Caco-2 (cell line): ENCODE data around the gene EIF3D. TPM values are rescaled to one million over a fixed set of nuclear protein-coding genes. Genes with fewer than 3 reads are reported as not detected.

Source experiments
- BruUV-seq: library from RNA; stranded (reverse); fragments of 400-500 nt; replicated peaks from 2 replicates; lab custom pipeline; 2021; lab: Mats Ljungman, UMichigan
- CTCF ChIA-PET: fragments of 300-600 bp; sonication (Branson Sonifier 250); formaldehyde crosslinking; loops from one replicate; lab custom pipeline; 2022; ENCODE audit warnings: antibody characterized with exemption; lab: Charles Lee
- POLR2A ChIA-PET: fragments of 300-600 bp; sonication (Branson Sonifier 250); formaldehyde crosslinking; loops from one replicate; lab custom pipeline; 2022; ENCODE audit warnings: antibody characterized with exemption; lab: Charles Lee
- DNase-seq, 2 experiments: peaks; one replicate each; pipeline versions ENCODE4 v3.0.0 to v3.0.0-alpha.2; 2020 to 2022
- H3K27me3 ChIP-seq: replicated peaks from 2 replicates; pipeline ENCODE4 v1.6.0; 2011; ENCODE audit warnings: low read length; ENCODE audit not compliant: control insufficient read depth, insufficient read depth
- H3K36me3 ChIP-seq: 2 replicates; pipeline ENCODE4 v1.5.1; 2011; ENCODE audit warnings: low read length; ENCODE audit not compliant: control insufficient read depth, insufficient read depth
- H3K4me1 ChIP-seq: fragments of 250-450 bp; sonication (Bioruptor Pico); 2 replicates; pipeline ENCODE4 v1.5.1; 2020; ENCODE audit warnings: mild to moderate bottlenecking
- H3K4me3 ChIP-seq: 2 replicates; pipeline ENCODE4 v1.5.1; 2011; ENCODE audit warnings: low read depth, mild to moderate bottlenecking, control low read depth, low read length
- H3K9me3 ChIP-seq: fragments of 250-450 bp; sonication (Bioruptor Pico); 2 replicates; pipeline ENCODE4 v1.5.1; 2020; ENCODE audit warnings: mild to moderate bottlenecking, moderate library complexity
- H3K27ac Mint-ChIP-seq: one replicate; pipeline ENCODE4 v1.8.0; 2022; ENCODE audit warnings: mixed read lengths; ENCODE audit not compliant: unreplicated experiment
- H3K27me3 Mint-ChIP-seq: one replicate; pipeline ENCODE4 v1.8.0; 2022; ENCODE audit warnings: mixed read lengths; ENCODE audit not compliant: insufficient read depth, unreplicated experiment
- H3K36me3 Mint-ChIP-seq: one replicate; pipeline ENCODE4 v1.8.0; 2022; ENCODE audit warnings: mild to moderate bottlenecking, mixed read lengths; ENCODE audit not compliant: insufficient read depth, unreplicated experiment
- H3K4me1 Mint-ChIP-seq: one replicate; pipeline ENCODE4 v1.8.0; 2022; ENCODE audit warnings: low read depth, mixed read lengths; ENCODE audit not compliant: unreplicated experiment
- H3K4me3 Mint-ChIP-seq: one replicate; pipeline ENCODE4 v1.8.0; 2022; ENCODE audit warnings: mild to moderate bottlenecking, moderate library complexity, mixed read lengths; ENCODE audit not compliant: unreplicated experiment
- H3K9me3 Mint-ChIP-seq: one replicate; pipeline ENCODE4 v1.8.0; 2022; ENCODE audit warnings: mixed read lengths; ENCODE audit not compliant: unreplicated experiment
- CTCF ChIP-seq, 2 experiments: fragments of 200-600 bp in 1 of 2; IDR thresholded peaks; 1 replicate in 1 of 2; 2 replicates in 1 of 2; pipeline versions ENCODE4 v1.5.1 to v1.8.0; 2011 to 2022; ENCODE audit warnings: antibody characterized with exemption in 1 of 2, control low read depth in 1 of 2, inconsistent platforms in 1 of 2, low read depth in 1 of 2, low read length in 1 of 2, mild to moderate bottlenecking in 1 of 2, moderate library complexity in 1 of 2; ENCODE audit not compliant: insufficient read depth in 1 of 2, severe bottlenecking in 1 of 2, unreplicated experiment in 1 of 2
- intact Hi-C: fragments of 100-400 bp; cut with micrococcal nuclease; formaldehyde crosslinking; loops from one replicate; pipeline ENCODE4 v1.10.0; 2022; ENCODE audit not compliant: unreplicated experiment
- total RNA-seq: library from RNA; stranded (reverse); gene quantifications from 2 replicates; pipeline ENCODE4 v1.2.3, GENCODE V29; 2022

Gene EIF3D
- total RNA-seq, 1 experiment from 2014 or later: 250 TPM

- no peak for TF ChIP-seq CTCF (IDR thresholded peaks at IDR 0.05; ENCODE audit: insufficient read depth in 1 of 2, low read depth in 1 of 2, low read length in 1 of 2, severe bottlenecking in 1 of 2, unreplicated experiment in 1 of 2)
- Mint-ChIP-seq H3K27me3 (peaks cover 3% of the 10 kb centered on the region), H3K36me3 (no peaks in the 10 kb centered on the region), H3K9me3 (no peaks in the 10 kb centered on the region), H3K4me1 (no peaks in the 10 kb centered on the region), H3K27ac (no peak overlapping the region), H3K4me3 (no peak overlapping the region)
- no TSS peak for BruUV-seq
- intact Hi-C loops: no loop called here
- CTCF ChIA-PET: no interaction called here
- Histone ChIP-seq H3K4me1 (no peaks in the 10 kb centered on the region), H3K4me3 (no peak overlapping the region), H3K9me3 (no peaks in the 10 kb centered on the region), H3K36me3 (no peaks in the 10 kb centered on the region), H3K27me3 (no peaks in the 10 kb centered on the region)
- DNase-seq: no peak
- POLR2A ChIA-PET: no interaction called here
These were observed 34.9 kb upstream of the EIF3D start for GRCh38 chr22:36563898-36564297.

GRCh38 chr22:36563444-36563843, 34.5 kb upstream of the EIF3D start:
- no peaks in the 10 kb centered on the region for H3K36me3 Mint-ChIP-seq
- ChIA-PET POLR2A (no interaction called here), CTCF (no interaction called here)
- Histone ChIP-seq H3K36me3 (no peaks in the 10 kb centered on the region), H3K4me1 (no peaks in the 10 kb centered on the region), H3K4me3 (no peak overlapping the region), H3K9me3 (no peaks in the 10 kb centered on the region), H3K27me3 (no peaks in the 10 kb centered on the region)
- no peak for DNase-seq
- H3K4me3 Mint-ChIP-seq: no peak overlapping the region
- peaks cover 3% of the 10 kb centered on the region for H3K27me3 Mint-ChIP-seq
- H3K27ac Mint-ChIP-seq: no peak overlapping the region
- intact Hi-C loops: no loop called here
- no TSS peak for BruUV-seq
- H3K9me3 Mint-ChIP-seq: no peaks in the 10 kb centered on the region
- no peak for TF ChIP-seq CTCF (IDR thresholded peaks at IDR 0.05; ENCODE audit: insufficient read depth in 1 of 2, low read depth in 1 of 2, low read length in 1 of 2, severe bottlenecking in 1 of 2, unreplicated experiment in 1 of 2)
- no peaks in the 10 kb centered on the region for H3K4me1 Mint-ChIP-seq

- Mint-ChIP-seq H3K36me3 (no peaks in the 10 kb centered on the region), H3K4me1 (no peaks in the 10 kb centered on the region), H3K27me3 (peaks cover 3% of the 10 kb centered on the region), H3K4me3 (no peak overlapping the region), H3K27ac (no peak overlapping the region), H3K9me3 (no peaks in the 10 kb centered on the region)
- DNase-seq: no peak
- no TSS peak for BruUV-seq
- no peaks in the 10 kb centered on the region for H3K36me3 ChIP-seq
- CTCF ChIA-PET: no interaction called here
- H3K4me3 ChIP-seq: no peak overlapping the region
- no peak for TF ChIP-seq CTCF (IDR thresholded peaks at IDR 0.05; ENCODE audit: insufficient read depth in 1 of 2, low read depth in 1 of 2, low read length in 1 of 2, severe bottlenecking in 1 of 2, unreplicated experiment in 1 of 2)
- intact Hi-C loops: no loop called here
- POLR2A ChIA-PET: no interaction called here
- no peaks in the 10 kb centered on the region for H3K27me3 ChIP-seq
- no peaks in the 10 kb centered on the region for H3K4me1 ChIP-seq
- H3K9me3 ChIP-seq: no peaks in the 10 kb centered on the region
These were observed 34.0 kb upstream of the EIF3D start for GRCh38 chr22:36563001-36563400.
